Chondrocyte (in vitro differentiated cells): Measurements from ENCODE around the gene CELF2. TPM values are rescaled to one million over a fixed set of nuclear protein-coding genes. Genes with fewer than 3 reads are reported as not detected.

Source experiments
- DNase-seq: peaks from one replicate; pipeline ENCODE4 v3.0.0; 2021; ENCODE audit warnings: mixed read lengths, low spot score
- H3K27ac Mint-ChIP-seq: one replicate; pipeline ENCODE4 v1.8.0; 2021; ENCODE audit warnings: mild to moderate bottlenecking, moderate library complexity, mixed read lengths; ENCODE audit not compliant: unreplicated experiment
- H3K27me3 Mint-ChIP-seq: 2 replicates; pipeline ENCODE4 v1.8.0; 2021; ENCODE audit warnings: low read depth, mixed read lengths
- H3K36me3 Mint-ChIP-seq: 2 replicates; pipeline ENCODE4 v1.8.0; 2021; ENCODE audit warnings: low read depth, mixed read lengths
- H3K4me1 Mint-ChIP-seq: 2 replicates; pipeline ENCODE4 v1.8.0; 2021; ENCODE audit warnings: low read depth, mild to moderate bottlenecking, mixed read lengths
- H3K4me3 Mint-ChIP-seq: one replicate; pipeline ENCODE4 v1.8.0; 2021; ENCODE audit warnings: mild to moderate bottlenecking, moderate library complexity, mixed read lengths; ENCODE audit not compliant: unreplicated experiment
- H3K9me3 Mint-ChIP-seq: 2 replicates; pipeline ENCODE4 v1.8.0; 2021; ENCODE audit warnings: low read depth, mixed read lengths
- total RNA-seq: library from RNA; stranded (reverse); gene quantifications from 3 replicates; pipeline ENCODE4 v1.2.1, GENCODE V29; 2021
- TF ChIP-seq, protein P1 (sequence below): fragments of 200-600 bp; sonication (generic); IDR thresholded peaks from 2 replicates; pipeline ENCODE4 v1.5.0; 2021; ENCODE audit warnings: antibody characterized with exemption, mild to moderate bottlenecking, moderate library complexity

The CELF2 gene
- total RNA-seq, 1 donor from 2014 or later: 44.3 TPM

DNA sequence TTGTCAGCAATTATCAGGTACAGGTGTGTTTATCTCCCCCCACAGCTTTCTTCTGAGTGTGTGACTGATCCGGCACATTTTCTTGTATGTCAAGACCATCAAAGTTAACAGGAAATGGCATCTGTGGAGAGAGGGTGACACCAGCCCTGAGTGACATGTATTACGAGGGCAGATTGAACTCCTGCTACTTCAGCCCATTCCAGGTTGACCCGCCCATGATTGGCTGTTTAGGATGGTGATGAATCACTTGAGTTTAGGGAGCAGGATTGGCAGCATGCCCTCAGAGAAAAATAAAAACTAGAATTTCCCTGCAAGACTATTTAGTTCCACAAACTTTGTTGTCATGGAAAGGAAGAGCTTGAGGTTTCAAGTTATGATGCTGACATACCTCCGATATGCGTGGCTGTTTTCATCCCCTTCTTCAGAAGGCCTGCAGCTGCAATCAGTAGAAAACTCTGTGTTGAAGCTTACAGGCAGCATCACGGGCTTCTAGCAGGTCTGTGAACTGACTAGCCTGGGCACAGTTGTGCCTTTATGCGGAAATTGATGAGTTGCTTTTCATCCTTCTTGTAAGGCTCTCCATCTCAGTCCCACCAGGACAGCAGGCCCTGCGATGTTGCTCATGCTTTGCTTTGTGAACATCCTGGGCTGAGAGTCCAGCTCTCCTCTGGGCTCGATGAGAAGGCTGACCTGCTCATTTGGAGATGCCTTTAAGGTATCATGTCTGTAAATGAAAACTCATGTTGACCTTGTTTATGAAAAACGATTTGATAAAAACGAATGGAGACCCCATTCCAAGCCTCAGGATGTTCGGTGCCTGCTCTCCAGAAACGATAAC, 8.0 kb upstream of the CELF2 start:
- TF ChIP-seq, protein P1, sequence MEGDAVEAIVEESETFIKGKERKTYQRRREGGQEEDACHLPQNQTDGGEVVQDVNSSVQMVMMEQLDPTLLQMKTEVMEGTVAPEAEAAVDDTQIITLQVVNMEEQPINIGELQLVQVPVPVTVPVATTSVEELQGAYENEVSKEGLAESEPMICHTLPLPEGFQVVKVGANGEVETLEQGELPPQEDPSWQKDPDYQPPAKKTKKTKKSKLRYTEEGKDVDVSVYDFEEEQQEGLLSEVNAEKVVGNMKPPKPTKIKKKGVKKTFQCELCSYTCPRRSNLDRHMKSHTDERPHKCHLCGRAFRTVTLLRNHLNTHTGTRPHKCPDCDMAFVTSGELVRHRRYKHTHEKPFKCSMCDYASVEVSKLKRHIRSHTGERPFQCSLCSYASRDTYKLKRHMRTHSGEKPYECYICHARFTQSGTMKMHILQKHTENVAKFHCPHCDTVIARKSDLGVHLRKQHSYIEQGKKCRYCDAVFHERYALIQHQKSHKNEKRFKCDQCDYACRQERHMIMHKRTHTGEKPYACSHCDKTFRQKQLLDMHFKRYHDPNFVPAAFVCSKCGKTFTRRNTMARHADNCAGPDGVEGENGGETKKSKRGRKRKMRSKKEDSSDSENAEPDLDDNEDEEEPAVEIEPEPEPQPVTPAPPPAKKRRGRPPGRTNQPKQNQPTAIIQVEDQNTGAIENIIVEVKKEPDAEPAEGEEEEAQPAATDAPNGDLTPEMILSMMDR: no peak
- H3K27ac Mint-ChIP-seq: no peak overlapping the region

DNA sequence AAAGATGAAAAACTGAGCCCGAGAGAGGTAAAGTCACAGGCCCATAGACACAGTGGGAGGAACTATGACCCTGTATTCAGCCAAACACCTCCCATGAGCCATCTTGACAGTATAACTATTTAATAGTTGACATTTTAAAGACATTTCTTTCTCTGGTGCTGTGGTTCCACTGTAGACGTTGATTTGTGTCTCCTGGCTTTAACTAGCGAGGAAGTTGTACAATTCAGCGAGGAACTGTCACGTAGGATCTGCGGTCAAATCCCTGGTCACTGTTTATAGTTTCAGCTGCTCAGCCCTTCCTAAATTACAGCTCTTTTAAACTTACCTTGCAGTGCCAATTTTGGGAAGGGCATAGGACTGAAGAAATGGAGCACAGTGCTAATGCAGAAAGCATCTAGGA, 7.1 kb upstream of the CELF2 start:
- DNase-seq: no peak
- TF ChIP-seq, protein P1: no peak
- no peak overlapping the region for H3K4me3 Mint-ChIP-seq
- no peaks in the 10 kb centered on the region for H3K36me3 Mint-ChIP-seq
- H3K27ac Mint-ChIP-seq: no peak overlapping the region
- no peaks in the 10 kb centered on the region for H3K4me1 Mint-ChIP-seq
- H3K9me3 Mint-ChIP-seq: no peaks in the 10 kb centered on the region
- H3K27me3 Mint-ChIP-seq: no peaks in the 10 kb centered on the region

More for the DNA sequence above, 8.0 kb upstream of the CELF2 start:
- Mint-ChIP-seq H3K4me3 (no peak overlapping the region), H3K27me3 (peaks cover 2% of the 10 kb centered on the region), H3K36me3 (no peaks in the 10 kb centered on the region), H3K4me1 (no peaks in the 10 kb centered on the region), H3K9me3 (no peaks in the 10 kb centered on the region)
- DNase-seq: no peak

DNA sequence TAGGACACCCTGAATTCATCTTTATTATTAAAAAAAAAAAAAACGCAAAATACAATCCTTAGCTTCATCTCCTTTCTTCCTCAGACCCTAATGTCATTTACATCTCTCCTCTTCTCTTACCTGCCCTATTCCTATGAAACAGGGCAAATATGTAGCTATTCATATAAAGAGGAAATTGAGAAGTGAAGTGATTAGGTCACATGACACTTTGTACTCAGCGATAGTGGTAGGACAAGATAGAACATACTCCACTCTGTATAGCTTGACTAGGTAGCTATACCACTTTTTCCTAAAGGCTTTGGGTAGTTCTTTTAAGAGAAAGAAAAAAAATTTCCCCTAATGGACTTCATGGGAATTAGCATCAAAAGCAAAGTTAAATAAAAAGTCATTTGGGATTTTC, 6.2 kb upstream of the CELF2 start:
- no peaks in the 10 kb centered on the region for H3K4me1 Mint-ChIP-seq
- H3K4me3 Mint-ChIP-seq: no peak overlapping the region
- no peak overlapping the region for H3K27ac Mint-ChIP-seq
- no peak for DNase-seq
- H3K27me3 Mint-ChIP-seq: no peaks in the 10 kb centered on the region
- TF ChIP-seq, protein P1: no peak
- H3K9me3 Mint-ChIP-seq: no peaks in the 10 kb centered on the region
- no peaks in the 10 kb centered on the region for H3K36me3 Mint-ChIP-seq

DNA sequence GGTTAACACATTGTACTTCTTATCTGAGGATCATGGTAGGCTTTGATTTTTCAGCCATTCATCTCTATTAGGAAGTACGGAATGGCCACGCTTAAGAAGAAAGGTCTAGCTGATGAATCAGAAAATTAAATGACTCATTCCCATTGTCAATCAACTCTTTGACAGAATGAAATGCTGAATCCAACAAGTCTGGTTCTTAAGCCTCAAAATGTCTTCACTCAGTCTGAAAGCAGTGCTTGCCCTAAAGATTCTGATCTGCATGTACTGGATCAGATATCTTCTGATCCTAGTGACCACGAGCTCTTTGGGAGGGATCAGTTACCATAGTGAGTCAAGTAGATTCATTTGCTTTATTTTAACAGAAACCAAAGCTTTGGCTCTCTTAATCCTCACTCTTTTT, 5.7 kb upstream of the CELF2 start:
- no peak overlapping the region for H3K4me3 Mint-ChIP-seq
- no peak for DNase-seq
- H3K36me3 Mint-ChIP-seq: no peaks in the 10 kb centered on the region
- TF ChIP-seq, protein P1: no peak
- no peaks in the 10 kb centered on the region for H3K4me1 Mint-ChIP-seq
- H3K9me3 Mint-ChIP-seq: no peaks in the 10 kb centered on the region
- H3K27ac Mint-ChIP-seq: no peak overlapping the region
- no peaks in the 10 kb centered on the region for H3K27me3 Mint-ChIP-seq

DNA sequence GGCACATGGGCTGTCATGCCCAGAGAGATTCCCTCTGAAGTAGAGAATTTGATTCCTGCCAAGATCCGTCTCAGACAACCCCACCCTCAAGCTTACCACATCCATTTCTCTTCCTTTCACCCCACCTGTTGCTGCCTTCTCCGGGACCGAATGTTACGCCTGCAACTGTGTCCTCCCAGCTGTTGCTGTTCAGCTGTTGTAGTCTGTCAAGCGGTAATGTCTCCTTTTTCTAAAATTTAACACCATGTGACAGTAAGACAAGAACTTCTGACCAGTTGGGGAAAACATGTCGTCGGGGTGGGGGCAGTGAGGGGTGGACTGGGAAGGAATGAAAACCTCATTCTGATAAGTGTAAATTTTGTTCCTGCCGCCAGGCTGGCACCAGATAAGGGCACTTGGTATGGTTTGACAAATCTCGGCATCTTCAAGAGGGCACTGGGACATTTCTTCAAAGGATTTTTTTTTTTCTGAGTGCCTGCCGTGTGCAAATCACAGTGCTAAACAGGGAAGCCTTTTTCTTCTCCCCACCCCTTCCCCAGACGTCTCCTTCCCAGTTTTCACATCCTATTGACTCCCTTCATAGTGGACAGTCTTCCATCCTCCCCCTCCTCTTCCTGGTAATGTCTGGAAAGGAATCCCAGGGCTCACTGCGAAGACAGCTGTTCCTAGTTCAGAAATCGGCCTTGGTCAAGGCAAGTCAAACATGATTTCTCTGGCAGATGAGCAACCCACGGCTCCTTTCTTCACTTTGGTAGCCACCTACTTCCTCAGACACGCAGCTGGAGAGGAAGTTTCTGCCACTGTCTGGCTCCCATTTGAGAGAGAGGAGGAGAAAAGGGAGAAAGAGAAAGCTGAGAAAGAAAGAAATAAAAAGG, 5.0 kb upstream of the CELF2 start:
- H3K4me1 Mint-ChIP-seq: peaks cover 4% of the 10 kb centered on the region
- no peak overlapping the region for H3K4me3 Mint-ChIP-seq
- H3K27me3 Mint-ChIP-seq: no peaks in the 10 kb centered on the region
- H3K36me3 Mint-ChIP-seq: no peaks in the 10 kb centered on the region
- TF ChIP-seq, protein P1: no peak
- no peaks in the 10 kb centered on the region for H3K9me3 Mint-ChIP-seq
- no peak for DNase-seq
- no peak overlapping the region for H3K27ac Mint-ChIP-seq
